Smooth muscle cell (in vitro differentiated cells): ENCODE data around the gene ERC2. TPM values are rescaled to one million over a fixed set of nuclear protein-coding genes. Genes with fewer than 3 reads are reported as not detected.

Experiments used
- DNase-seq: peaks from one replicate; lab custom pipeline; 2025; ENCODE audit not compliant: unreplicated experiment; lab: John Stamatoyannopoulos, UW
- H2AFZ ChIP-seq: fragments of 200-600 bp; sonication (generic); 2 replicates; pipeline ENCODE4 v1.6.0; 2016; ENCODE audit warnings: antibody characterized with exemption, low read depth, mild to moderate bottlenecking
- H3F3A ChIP-seq: fragments of 200-600 bp; sonication (generic); 2 replicates; pipeline ENCODE4 v1.6.0; 2017; ENCODE audit warnings: antibody characterized with exemption, low read depth
- H3K27ac ChIP-seq: fragments of 200-600 bp; sonication (generic); 2 replicates; pipeline ENCODE4 v1.5.1; 2016; ENCODE audit warnings: low read depth, mild to moderate bottlenecking
- H3K27me3 ChIP-seq: fragments of 200-600 bp; sonication (generic); 2 replicates; pipeline ENCODE4 v1.6.1; 2016; ENCODE audit warnings: low read depth, mild to moderate bottlenecking
- H3K36me3 ChIP-seq: fragments of 200-600 bp; sonication (generic); 2 replicates; pipeline ENCODE4 v1.5.1; 2016; ENCODE audit warnings: low read depth
- H3K4me1 ChIP-seq: fragments of 200-600 bp; sonication (generic); 2 replicates; pipeline ENCODE4 v1.5.1; 2016; ENCODE audit warnings: low read depth
- H3K4me2 ChIP-seq: fragments of 200-600 bp; sonication (generic); 2 replicates; pipeline ENCODE4 v1.6.0; 2016; ENCODE audit warnings: mild to moderate bottlenecking
- H3K4me3 ChIP-seq: fragments of 200-600 bp; sonication (generic); 2 replicates; pipeline ENCODE4 v1.5.1; 2016; ENCODE audit warnings: mild to moderate bottlenecking
- H3K79me2 ChIP-seq: fragments of 200-600 bp; sonication (generic); 2 replicates; pipeline ENCODE4 v1.6.0; 2016; ENCODE audit warnings: low read depth, mild to moderate bottlenecking
- H3K9ac ChIP-seq: fragments of 200-600 bp; sonication (generic); 2 replicates; pipeline ENCODE4 v1.6.0; 2016; ENCODE audit warnings: low read depth
- H3K9me3 ChIP-seq: fragments of 200-600 bp; sonication (generic); replicated peaks from 2 replicates; pipeline ENCODE4 v1.5.1; 2016; ENCODE audit warnings: low read depth
- H4K20me1 ChIP-seq: fragments of 200-600 bp; sonication (generic); 2 replicates; pipeline ENCODE4 v1.6.0; 2016; ENCODE audit warnings: low read depth
- WGBS: methylation state at CpG from one replicate; pipeline ENCODE4 v1.1.7; 2016; ENCODE audit warnings: low lambda C conversion rate; 5-methylcytosine and 5-hydroxymethylcytosine counted together
- polyA plus RNA-seq: library from polyadenylated mRNA; unstranded; fragments of >200 nt; fragmentation: Nextera tagmentation; extraction: Ambion mirVana; gene quantifications from 2 replicates; pipeline ENCODE4 v1.2.1, GENCODE V29; 2016
- total RNA-seq: library from RNA; depleted of rRNA; stranded (reverse); fragments of >200 nt; gene quantifications from 2 replicates; pipeline ENCODE4 v1.2.3, GENCODE V29; 2014
- TF ChIP-seq, protein P1 (sequence below): fragments of 200-600 bp; sonication (generic); IDR thresholded peaks from 2 replicates; pipeline ENCODE4 v1.5.1; 2017; ENCODE audit warnings: borderline replicate concordance, mild to moderate bottlenecking, antibody characterized with exemption; ENCODE audit not compliant: insufficient read depth, poor library complexity, severe bottlenecking

The ERC2 gene
- total and polyA plus RNA-seq, 2 experiments from 2014 or later, result 1.1 TPM; not detected in 1

GRCh38 chr3:55576621-55577388 is 891.5 kb downstream of the ERC2 start:
- no peak overlapping the region for H3K9ac ChIP-seq
- H3K4me2 ChIP-seq, result no peak overlapping the region
- no peak overlapping the region for H3K4me3 ChIP-seq
- no peaks in the 10 kb centered on the region for H3F3A ChIP-seq
- TF ChIP-seq, protein P1, sequence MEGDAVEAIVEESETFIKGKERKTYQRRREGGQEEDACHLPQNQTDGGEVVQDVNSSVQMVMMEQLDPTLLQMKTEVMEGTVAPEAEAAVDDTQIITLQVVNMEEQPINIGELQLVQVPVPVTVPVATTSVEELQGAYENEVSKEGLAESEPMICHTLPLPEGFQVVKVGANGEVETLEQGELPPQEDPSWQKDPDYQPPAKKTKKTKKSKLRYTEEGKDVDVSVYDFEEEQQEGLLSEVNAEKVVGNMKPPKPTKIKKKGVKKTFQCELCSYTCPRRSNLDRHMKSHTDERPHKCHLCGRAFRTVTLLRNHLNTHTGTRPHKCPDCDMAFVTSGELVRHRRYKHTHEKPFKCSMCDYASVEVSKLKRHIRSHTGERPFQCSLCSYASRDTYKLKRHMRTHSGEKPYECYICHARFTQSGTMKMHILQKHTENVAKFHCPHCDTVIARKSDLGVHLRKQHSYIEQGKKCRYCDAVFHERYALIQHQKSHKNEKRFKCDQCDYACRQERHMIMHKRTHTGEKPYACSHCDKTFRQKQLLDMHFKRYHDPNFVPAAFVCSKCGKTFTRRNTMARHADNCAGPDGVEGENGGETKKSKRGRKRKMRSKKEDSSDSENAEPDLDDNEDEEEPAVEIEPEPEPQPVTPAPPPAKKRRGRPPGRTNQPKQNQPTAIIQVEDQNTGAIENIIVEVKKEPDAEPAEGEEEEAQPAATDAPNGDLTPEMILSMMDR, result no peak
- no peaks in the 10 kb centered on the region for H3K27me3 ChIP-seq
- no peaks in the 10 kb centered on the region for H4K20me1 ChIP-seq
- no peaks in the 10 kb centered on the region for H3K79me2 ChIP-seq
- H3K27ac ChIP-seq, result no peak overlapping the region
- no peak for DNase-seq
- H3K9me3 ChIP-seq, result no peaks in the 10 kb centered on the region
- peak overlapping the region; percentile 75 for H2AFZ ChIP-seq
- no peaks in the 10 kb centered on the region for H3K4me1 ChIP-seq
- 41% methylated on average over 17 of the region's 17 CpGs for WGBS
- H3K36me3 ChIP-seq, result no peaks in the 10 kb centered on the region

GRCh38 chr3:55574671-55575070 is 893.6 kb downstream of the ERC2 start:
- Histone ChIP-seq H3K9me3 (no peaks in the 10 kb centered on the region), H3F3A (peaks cover 5% of the 10 kb centered on the region), H3K27me3 (no peaks in the 10 kb centered on the region), H3K27ac (no peak overlapping the region), H3K4me2 (no peak overlapping the region), H4K20me1 (no peaks in the 10 kb centered on the region), H3K4me3 (no peak overlapping the region), H3K79me2 (no peaks in the 10 kb centered on the region), H3K9ac (no peak overlapping the region), H3K4me1 (peaks cover 5% of the 10 kb centered on the region), H3K36me3 (no peaks in the 10 kb centered on the region), H2AFZ (no peak overlapping the region)
- DNase-seq, result no peak
- TF ChIP-seq, protein P1, result no peak
- 82% methylated on average over 3 of the region's 3 CpGs for WGBS

DNA sequence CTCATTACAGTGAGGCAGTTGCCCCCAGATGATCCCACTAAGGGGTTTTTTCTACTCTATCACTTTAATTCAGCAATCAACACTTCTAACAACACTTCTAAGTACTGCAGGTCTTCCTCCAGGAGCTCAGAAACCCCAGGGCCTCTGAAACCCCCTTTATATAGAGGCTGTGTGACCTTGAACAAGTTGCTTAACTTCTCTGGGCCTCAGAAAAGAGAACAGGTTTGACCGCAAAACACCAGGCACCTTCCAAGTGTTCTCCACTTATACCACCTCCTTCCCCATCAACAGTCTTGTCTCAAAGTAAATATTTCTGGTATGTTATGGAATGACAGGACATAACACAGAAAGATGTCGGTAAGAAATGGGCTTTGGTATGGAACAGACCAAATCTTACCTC is 895.5 kb downstream of the ERC2 start:
- 91% methylated on average over 2 of the region's 2 CpGs for WGBS
- no peak overlapping the region for H3K4me3 ChIP-seq

More for the DNA sequence above, 895.5 kb downstream of the ERC2 start:
- Histone ChIP-seq H3F3A (peaks cover 11% of the 10 kb centered on the region), H3K9me3 (no peaks in the 10 kb centered on the region), H3K4me2 (no peak overlapping the region), H2AFZ (no peak overlapping the region), H3K9ac (no peak overlapping the region), H3K79me2 (no peaks in the 10 kb centered on the region), H3K27ac (no peak overlapping the region), H3K4me1 (peaks cover 5% of the 10 kb centered on the region), H3K36me3 (no peaks in the 10 kb centered on the region), H3K27me3 (no peaks in the 10 kb centered on the region), H4K20me1 (no peaks in the 10 kb centered on the region)
- no peak for DNase-seq
- TF ChIP-seq, protein P1, result no peak
